K562 (cell line): Measurements from ENCODE around the gene RSU1. TPM values are rescaled to one million over a fixed set of nuclear protein-coding genes. Genes with fewer than 3 reads are reported as not detected.

Source experiments
- ATAC-seq: fragments of 200-7000 bp; cut with Tn5 transposase; 3 replicates; pipeline ENCODE4 v1.9.1; 2020; ENCODE audit warnings: moderate library complexity
- BruUV-seq: library from RNA; stranded (reverse); fragments of 400-500 nt; replicated peaks from 2 replicates; lab custom pipeline; 2021; lab: Mats Ljungman, UMichigan
- CTCF ChIA-PET: fragments of 300-600 bp; formaldehyde crosslinking; extraction: SDS; loops from one replicate; lab custom pipeline; 2021; ENCODE audit warnings: low intra/inter-chr PET ratio; lab: Yijun Ruan, JAX
- POLR2A ChIA-PET: fragments of 300-600, 350-650 bp; sonication (Branson Sonifier 250); formaldehyde crosslinking; extraction: SDS; loops from one replicate; lab custom pipeline; 2021; ENCODE audit warnings: antibody characterized with exemption, inconsistent platforms; lab: Yijun Ruan, JAX
- DNase-seq, 4 experiments: peaks; one replicate each; pipeline versions ENCODE4 v3.0.0 to v3.0.0-alpha.2; 2011 to 2018; ENCODE audit warnings: low spot score in 3 of 4, mixed read lengths in 3 of 4; ENCODE audit errors: extremely low read depth in 1 of 4
- FAIRE-seq: peaks from 2 replicates; lab custom pipeline; 2011; peaks lifted over from hg19 to GRCh38; lab: Jason Lieb, UNC
- H2AFZ ChIP-seq: 2 replicates; pipeline ENCODE4 v1.6.0; 2011; ENCODE audit warnings: low read depth, low read length, control low read depth, inconsistent platforms
- H3K27ac ChIP-seq: fragments of 200-600 bp; 3 replicates; pipeline ENCODE4 v1.8.0; 2011; ENCODE audit warnings: low read depth, mild to moderate bottlenecking, control low read depth, inconsistent platforms, low read length, moderate library complexity, mixed read lengths; ENCODE audit errors: extremely low read depth
- H3K27me3 ChIP-seq, 2 experiments: fragments of 300-600 bp in 1 of 2; 2 replicates in 1 of 2; 3 replicates in 1 of 2; pipeline versions ENCODE4 v1.6.0 to v1.8.0; 2011; ENCODE audit warnings: inconsistent platforms in 2 of 2, low read length in 2 of 2, mild to moderate bottlenecking in 1 of 2, mixed read lengths in 1 of 2, moderate library complexity in 1 of 2; ENCODE audit not compliant: control insufficient read depth in 2 of 2, insufficient read depth in 2 of 2
- H3K36me3 ChIP-seq: fragments of 300-600 bp; 3 replicates; pipeline ENCODE4 v1.8.0; 2011; ENCODE audit warnings: mild to moderate bottlenecking, low read length, inconsistent platforms; ENCODE audit not compliant: control insufficient read depth, insufficient read depth
- H3K4me1 ChIP-seq, 2 experiments: fragments of 200-600 bp in 1 of 2; replicated peaks in 1 of 2; 2 replicates in 1 of 2; 3 replicates in 1 of 2; pipeline versions ENCODE4 v1.5.1 to v1.8.0; 2011; ENCODE audit warnings: inconsistent platforms in 2 of 2, low read length in 2 of 2, mild to moderate bottlenecking in 1 of 2, mixed read lengths in 1 of 2, moderate library complexity in 1 of 2; ENCODE audit not compliant: control insufficient read depth in 2 of 2, insufficient read depth in 2 of 2
- H3K4me2 ChIP-seq: 2 replicates; pipeline ENCODE4 v1.6.1; 2011; ENCODE audit warnings: low read length, control low read depth, inconsistent platforms, mixed read lengths; ENCODE audit not compliant: insufficient read depth
- H3K4me3 ChIP-seq: fragments of 200-600 bp; sonication (generic), shearing (Covaris generic); 2 replicates; pipeline ENCODE4 v1.5.1; 2016; ENCODE audit warnings: control low read depth, inconsistent platforms
- H3K79me2 ChIP-seq: fragments of 200-600 bp; 3 replicates; pipeline ENCODE4 v1.8.0; 2011; ENCODE audit warnings: low read length, inconsistent platforms; ENCODE audit not compliant: control insufficient read depth, insufficient read depth
- H3K9ac ChIP-seq, 2 experiments: 2 replicates each; pipeline versions ENCODE4 v1.6.0 to v1.6.1; 2011; ENCODE audit warnings: low read depth in 2 of 2, low read length in 2 of 2, control low read depth in 1 of 2, inconsistent platforms in 1 of 2, mild to moderate bottlenecking in 1 of 2, mixed read lengths in 1 of 2; ENCODE audit not compliant: insufficient read depth in 1 of 2
- H3K9me1 ChIP-seq: one replicate; pipeline ENCODE4 v1.6.0; 2011; ENCODE audit warnings: inconsistent platforms, mild to moderate bottlenecking, low read length, moderate library complexity; ENCODE audit not compliant: control insufficient read depth, insufficient read depth
- H3K9me3 ChIP-seq: replicated peaks from 2 replicates; pipeline ENCODE4 v1.5.1; 2011; ENCODE audit warnings: low read depth, low read length, inconsistent platforms; ENCODE audit not compliant: control insufficient read depth, insufficient read depth
- H4K20me1 ChIP-seq: replicated peaks from 2 replicates; pipeline ENCODE4 v1.6.1; 2011; ENCODE audit warnings: low read length, inconsistent platforms, mixed read lengths; ENCODE audit not compliant: control insufficient read depth, insufficient read depth
- FOXM1 ChIP-seq, 2 experiments: fragments of 450-650 bp in 1 of 2; sonication (generic) in 1 of 2; formaldehyde crosslinking in 1 of 2; IDR thresholded peaks; 2 replicates each; pipeline versions ENCODE4 v1.6.1 to v1.9.0; 2017 to 2022; ENCODE audit warnings: low read depth in 2 of 2, mild to moderate bottlenecking in 2 of 2, missing genetic modification reagents in 1 of 2, moderate library complexity in 1 of 2
- ILF3 ChIP-seq: fragments of 450-650 bp; IDR thresholded peaks from 2 replicates; pipeline ENCODE4 v1.6.1; 2018; ENCODE audit warnings: antibody characterized with exemption, mild to moderate bottlenecking, moderate library complexity, borderline replicate concordance
- LCOR ChIP-seq: sonication (generic); formaldehyde crosslinking; IDR thresholded peaks from 2 replicates; pipeline ENCODE4 v1.8.0; 2022; ENCODE audit warnings: mild to moderate bottlenecking, missing genetic modification reagents
- POLR3A ChIP-seq: IDR thresholded peaks from 2 replicates; pipeline ENCODE4 v1.6.1; 2011; ENCODE audit warnings: borderline replicate concordance, mild to moderate bottlenecking, moderate library complexity; ENCODE audit not compliant: insufficient read length, insufficient read depth; ENCODE audit errors: extremely low read depth
- ZSCAN29 ChIP-seq: fragments of 450-650 bp; IDR thresholded peaks from 2 replicates; pipeline ENCODE4 v1.6.1; 2017
- WGBS: fragments of 100-300 bp; shearing (Covaris generic); methylation state at CpG from one replicate; pipeline ENCODE4 v1.1.6; 2016; ENCODE audit warnings: low coverage, mixed read lengths; ENCODE audit not compliant: insufficient coverage; ENCODE audit errors: missing lambda C conversion rate; 5-methylcytosine and 5-hydroxymethylcytosine counted together
- in situ Hi-C: fragments of 300-500 bp; cut with MboI; formaldehyde crosslinking; loops from 4 replicates; pipeline ENCODE4 v1.15.0; 2018; ENCODE audit warnings: inconsistent platforms, mixed read lengths
- intact Hi-C: fragments of 100-400 bp; cut with micrococcal nuclease; formaldehyde crosslinking; loops from 2 replicates; pipeline ENCODE4 v1.14.2; 2022
- polyA plus RNA-seq, 8 experiments: library from polyadenylated mRNA; depleted of rRNA in 4 of 8; stranded (reverse) in 5 of 8; unstranded in 3 of 8; fragments of >200 nt; fragmentation: Nextera tagmentation in 2 of 8; fragmentation: Illumina TruSeq in 1 of 8; extraction: Ambion mirVana in 2 of 8; extraction: Trizol in 1 of 8; gene quantifications; 2 replicates each; pipeline versions ENCODE4 v1.2.1 to v1.2.3, GENCODE V29; 2011 to 2014; ENCODE audit warnings: inconsistent platforms in 1 of 8, missing spikeins in 1 of 8
- total RNA-seq, 7 experiments: library from RNA; depleted of rRNA in 6 of 7; stranded (reverse); fragments of >200 nt in 6 of 7; fragmentation: Illumina TruSeq in 2 of 7; extraction: Trizol in 2 of 7; gene quantifications; 2 replicates each; pipeline versions ENCODE4 v1.2.1 to v1.2.3, GENCODE V29; 2011 to 2021; ENCODE audit warnings: low replicate concordance in 1 of 7
- TF ChIP-seq, protein P1 (sequence below): fragments of 450-650 bp; IDR thresholded peaks from 2 replicates; pipeline ENCODE4 v1.6.1; 2018; ENCODE audit not compliant: partially characterized antibody
- TF ChIP-seq, protein P2 (sequence below): sonication (generic); formaldehyde crosslinking; IDR thresholded peaks from 2 replicates; pipeline ENCODE4 v1.8.0; 2022; ENCODE audit warnings: mild to moderate bottlenecking, low read depth, missing genetic modification reagents

RSU1 gene
- total and polyA plus RNA-seq, 9 of the 15 experiments (the other 6 are each of a cell fraction or from before 2014, with no cell fraction given), result 18.8 to 67.3 (median 31.5) TPM

DNA sequence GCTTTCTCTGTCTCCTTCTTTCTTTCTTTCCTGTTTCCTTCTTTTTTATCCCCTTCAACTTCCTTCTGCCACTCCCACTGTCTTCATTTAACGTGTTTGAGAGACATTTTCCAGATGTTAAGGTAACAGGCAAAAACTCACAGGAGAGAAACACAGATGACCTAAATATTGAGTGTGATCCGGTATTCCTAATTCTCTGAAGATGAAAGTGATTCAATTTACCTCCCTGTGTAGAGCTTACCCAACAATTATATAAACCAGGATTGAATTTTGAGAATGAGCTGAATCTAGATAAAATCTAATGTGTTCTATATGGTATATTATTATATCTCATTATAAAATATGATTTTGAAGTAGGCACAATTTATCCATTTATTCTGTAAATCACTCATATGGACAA lies 46.5 kb upstream of the RSU1 start:
- no peak overlapping the region for H3K4me3 ChIP-seq
- no peaks in the 10 kb centered on the region for H3K9me1 ChIP-seq
- ATAC-seq (no peak), DNase-seq (no peak), FAIRE-seq (no peak)
- H3K9ac ChIP-seq, result no peak overlapping the region
- intact Hi-C loops, result no loop called here
- ChIA-PET POLR2A (interaction anchor here (1.2 to 1.4 kb wide), 3 partner anchors 8 to 19 kb away, joined by 3 to 5 read pairs (median 4); no protein-coding TSS in a partner anchor), CTCF (no interaction called here)
- no peaks in the 10 kb centered on the region for H3K36me3 ChIP-seq
- no TSS peak for BruUV-seq
- no peak for TF ChIP-seq POLR3A
- TF ChIP-seq LCOR (CRISPR knock-in tag), result no peak
- TF ChIP-seq, protein P1, sequence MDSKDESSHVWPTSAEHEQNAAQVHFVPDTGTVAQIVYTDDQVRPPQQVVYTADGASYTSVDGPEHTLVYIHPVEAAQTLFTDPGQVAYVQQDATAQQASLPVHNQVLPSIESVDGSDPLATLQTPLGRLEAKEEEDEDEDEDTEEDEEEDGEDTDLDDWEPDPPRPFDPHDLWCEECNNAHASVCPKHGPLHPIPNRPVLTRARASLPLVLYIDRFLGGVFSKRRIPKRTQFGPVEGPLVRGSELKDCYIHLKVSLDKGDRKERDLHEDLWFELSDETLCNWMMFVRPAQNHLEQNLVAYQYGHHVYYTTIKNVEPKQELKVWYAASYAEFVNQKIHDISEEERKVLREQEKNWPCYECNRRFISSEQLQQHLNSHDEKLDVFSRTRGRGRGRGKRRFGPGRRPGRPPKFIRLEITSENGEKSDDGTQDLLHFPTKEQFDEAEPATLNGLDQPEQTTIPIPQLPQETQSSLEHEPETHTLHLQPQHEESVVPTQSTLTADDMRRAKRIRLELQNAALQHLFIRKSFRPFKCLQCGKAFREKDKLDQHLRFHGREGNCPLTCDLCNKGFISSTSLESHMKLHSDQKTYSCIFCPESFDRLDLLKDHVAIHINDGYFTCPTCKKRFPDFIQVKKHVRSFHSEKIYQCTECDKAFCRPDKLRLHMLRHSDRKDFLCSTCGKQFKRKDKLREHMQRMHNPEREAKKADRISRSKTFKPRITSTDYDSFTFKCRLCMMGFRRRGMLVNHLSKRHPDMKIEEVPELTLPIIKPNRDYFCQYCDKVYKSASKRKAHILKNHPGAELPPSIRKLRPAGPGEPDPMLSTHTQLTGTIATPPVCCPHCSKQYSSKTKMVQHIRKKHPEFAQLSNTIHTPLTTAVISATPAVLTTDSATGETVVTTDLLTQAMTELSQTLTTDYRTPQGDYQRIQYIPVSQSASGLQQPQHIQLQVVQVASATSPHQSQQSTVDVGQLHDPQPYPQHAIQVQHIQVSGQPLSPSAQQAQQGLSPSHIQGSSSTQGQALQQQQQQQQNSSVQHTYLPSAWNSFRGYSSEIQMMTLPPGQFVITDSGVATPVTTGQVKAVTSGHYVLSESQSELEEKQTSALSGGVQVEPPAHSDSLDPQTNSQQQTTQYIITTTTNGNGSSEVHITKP, result no peak
- no peak for TF ChIP-seq FOXM1 (IDR thresholded peaks at IDR 0.05; ENCODE audit: low read depth)
- no peak for TF ChIP-seq FOXM1 (CRISPR knock-in tag; IDR thresholded peaks at IDR 0.05; ENCODE audit: low read depth)
- no peak for TF ChIP-seq ILF3
- TF ChIP-seq ZSCAN29, result no peak
- TF ChIP-seq, protein P2, sequence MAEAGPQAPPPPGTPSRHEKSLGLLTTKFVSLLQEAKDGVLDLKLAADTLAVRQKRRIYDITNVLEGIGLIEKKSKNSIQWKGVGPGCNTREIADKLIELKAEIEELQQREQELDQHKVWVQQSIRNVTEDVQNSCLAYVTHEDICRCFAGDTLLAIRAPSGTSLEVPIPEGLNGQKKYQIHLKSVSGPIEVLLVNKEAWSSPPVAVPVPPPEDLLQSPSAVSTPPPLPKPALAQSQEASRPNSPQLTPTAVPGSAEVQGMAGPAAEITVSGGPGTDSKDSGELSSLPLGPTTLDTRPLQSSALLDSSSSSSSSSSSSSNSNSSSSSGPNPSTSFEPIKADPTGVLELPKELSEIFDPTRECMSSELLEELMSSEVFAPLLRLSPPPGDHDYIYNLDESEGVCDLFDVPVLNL (CRISPR knock-in tag), result no peak
- H4K20me1 ChIP-seq, result no peaks in the 10 kb centered on the region
- WGBS, result 0% methylated on average over 2 of the region's 2 CpGs
- no peak overlapping the region for H3K27ac ChIP-seq
- peaks cover 2 to 8% of the 10 kb centered on the region in 2 experiments; a peak in 1 of 5 replicates for H3K27me3 ChIP-seq
- H3K79me2 ChIP-seq, result no peaks in the 10 kb centered on the region
- no peaks in the 10 kb centered on the region for H3K9me3 ChIP-seq
- H2AFZ ChIP-seq, result no peak overlapping the region
- H3K4me1 ChIP-seq, result no peaks in the 10 kb centered on the region
- in situ Hi-C loops, result no loop called here
- H3K4me2 ChIP-seq, result no peak overlapping the region
